Activated CD8-positive, alpha-beta T cell treated with anti-CD3 and anti-CD28 coated beads for 36 hours (primary cell): Measurements from ENCODE around the gene CNTNAP2. TPM values are rescaled to one million over a fixed set of nuclear protein-coding genes. Genes with fewer than 3 reads are reported as not detected.

ENCODE experiments used
- ATAC-seq: fragments of 200-7000 bp; cut with Tn5 transposase; one replicate; pipeline ENCODE4 v1.10.0; 2021; ENCODE audit warnings: mild to moderate bottlenecking, moderate library complexity
- CTCF ChIA-PET: fragments of 350-600 bp; sonication (Branson Sonifier 250); formaldehyde crosslinking; loops from one replicate; lab custom pipeline; 2021; ENCODE audit warnings: antibody characterized with exemption; lab: Charles Lee
- POLR2A ChIA-PET: fragments of 350-600 bp; sonication (Branson Sonifier 250); formaldehyde crosslinking; loops from one replicate; lab custom pipeline; 2021; ENCODE audit warnings: antibody characterized with exemption; lab: Charles Lee
- DNase-seq: peaks from one replicate; pipeline ENCODE4 v3.0.0-alpha.2; 2020
- H3K27ac Mint-ChIP-seq: one replicate; pipeline ENCODE4 v1.8.0; 2021; ENCODE audit warnings: mild to moderate bottlenecking, mixed read lengths
- H3K27me3 Mint-ChIP-seq: one replicate; pipeline ENCODE4 v1.8.0; 2021; ENCODE audit warnings: mixed read lengths
- H3K36me3 Mint-ChIP-seq: one replicate; pipeline ENCODE4 v1.8.0; 2021; ENCODE audit warnings: low read depth, mixed read lengths
- H3K4me1 Mint-ChIP-seq: one replicate; pipeline ENCODE4 v1.8.0; 2021; ENCODE audit warnings: low read depth, mixed read lengths
- H3K4me3 Mint-ChIP-seq: one replicate; pipeline ENCODE4 v1.8.0; 2021; ENCODE audit warnings: mild to moderate bottlenecking, moderate library complexity, mixed read lengths
- H3K9me3 Mint-ChIP-seq: one replicate; pipeline ENCODE4 v1.8.0; 2021; ENCODE audit warnings: mixed read lengths
- intact Hi-C: fragments of 100-400 bp; cut with micrococcal nuclease; formaldehyde crosslinking; loops from one replicate; pipeline ENCODE4 v1.10.0; 2022
- total RNA-seq, 2 experiments: library from RNA; stranded (reverse); gene quantifications; one replicate each; pipeline ENCODE4 v1.2.3, GENCODE V29; 2021
- TF ChIP-seq, protein P1 (sequence below): fragments of 200-600 bp; IDR thresholded peaks from one replicate; pipeline ENCODE4 v1.8.0; 2022; ENCODE audit warnings: antibody characterized with exemption, mild to moderate bottlenecking

Gene CNTNAP2
- total RNA-seq, 2 experiments from 2014 or later: not detected

DNA sequence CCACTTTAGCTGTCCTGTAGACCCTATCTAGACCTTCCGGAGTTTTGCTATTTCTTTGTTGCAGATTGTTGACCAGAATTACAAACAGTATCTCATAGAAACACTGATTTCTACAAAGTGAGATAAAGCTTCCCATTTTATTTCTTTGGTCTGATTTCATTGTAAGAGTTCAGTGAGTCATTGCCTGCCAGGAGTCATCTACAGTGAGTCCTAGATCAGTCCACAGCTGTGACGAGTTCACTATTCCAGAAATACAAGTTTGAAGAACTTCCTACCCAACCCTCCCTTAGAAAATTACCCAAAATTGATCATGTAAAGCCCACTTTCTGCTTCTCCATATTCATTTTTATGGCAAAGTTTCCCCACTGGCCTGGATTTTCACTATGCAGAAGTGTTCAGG, 905.5 kb downstream of the CNTNAP2 start:
- ATAC-seq: no peak
- Mint-ChIP-seq H3K4me1 (no peaks in the 10 kb centered on the region), H3K27ac (no peak overlapping the region), H3K9me3 (peaks cover 3% of the 10 kb centered on the region), H3K27me3 (no peaks in the 10 kb centered on the region), H3K36me3 (no peaks in the 10 kb centered on the region), H3K4me3 (no peak overlapping the region)
- DNase-seq: no peak
- TF ChIP-seq, protein P1, sequence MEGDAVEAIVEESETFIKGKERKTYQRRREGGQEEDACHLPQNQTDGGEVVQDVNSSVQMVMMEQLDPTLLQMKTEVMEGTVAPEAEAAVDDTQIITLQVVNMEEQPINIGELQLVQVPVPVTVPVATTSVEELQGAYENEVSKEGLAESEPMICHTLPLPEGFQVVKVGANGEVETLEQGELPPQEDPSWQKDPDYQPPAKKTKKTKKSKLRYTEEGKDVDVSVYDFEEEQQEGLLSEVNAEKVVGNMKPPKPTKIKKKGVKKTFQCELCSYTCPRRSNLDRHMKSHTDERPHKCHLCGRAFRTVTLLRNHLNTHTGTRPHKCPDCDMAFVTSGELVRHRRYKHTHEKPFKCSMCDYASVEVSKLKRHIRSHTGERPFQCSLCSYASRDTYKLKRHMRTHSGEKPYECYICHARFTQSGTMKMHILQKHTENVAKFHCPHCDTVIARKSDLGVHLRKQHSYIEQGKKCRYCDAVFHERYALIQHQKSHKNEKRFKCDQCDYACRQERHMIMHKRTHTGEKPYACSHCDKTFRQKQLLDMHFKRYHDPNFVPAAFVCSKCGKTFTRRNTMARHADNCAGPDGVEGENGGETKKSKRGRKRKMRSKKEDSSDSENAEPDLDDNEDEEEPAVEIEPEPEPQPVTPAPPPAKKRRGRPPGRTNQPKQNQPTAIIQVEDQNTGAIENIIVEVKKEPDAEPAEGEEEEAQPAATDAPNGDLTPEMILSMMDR: no peak
- CTCF ChIA-PET: no interaction called here
- POLR2A ChIA-PET: interaction anchor here (0.6 kb wide), 1 partner anchor 1206 kb away, joined by 3 read pairs; no protein-coding TSS in a partner anchor
- intact Hi-C loops: no loop called here

DNA sequence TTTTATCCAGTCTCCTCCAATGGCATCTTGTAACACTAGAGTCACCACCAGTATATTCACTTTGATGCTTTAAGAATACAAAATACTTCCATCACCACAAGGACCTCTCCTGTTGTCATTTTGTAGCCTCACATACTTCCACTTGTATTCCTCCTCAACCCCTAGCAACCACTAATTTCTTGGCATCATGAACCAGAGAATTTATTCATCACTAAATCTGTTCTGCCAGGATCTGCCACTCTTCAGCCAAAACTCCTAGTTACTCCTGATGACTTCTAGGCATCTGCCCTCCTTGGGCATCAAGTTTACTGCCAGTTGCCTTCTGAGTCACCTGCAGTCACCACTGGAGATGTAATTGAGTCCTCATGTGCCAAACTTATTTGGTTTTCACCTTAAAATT, 906.8 kb downstream of the CNTNAP2 start:
- Mint-ChIP-seq H3K27ac (no peak overlapping the region), H3K4me1 (no peaks in the 10 kb centered on the region), H3K4me3 (no peak overlapping the region), H3K9me3 (peaks cover 6% of the 10 kb centered on the region), H3K36me3 (no peaks in the 10 kb centered on the region), H3K27me3 (no peaks in the 10 kb centered on the region)
- ChIA-PET POLR2A (no interaction called here), CTCF (no interaction called here)
- ATAC-seq (no peak), DNase-seq (no peak)
- TF ChIP-seq, protein P1: no peak
- intact Hi-C loops: no loop called here

DNA sequence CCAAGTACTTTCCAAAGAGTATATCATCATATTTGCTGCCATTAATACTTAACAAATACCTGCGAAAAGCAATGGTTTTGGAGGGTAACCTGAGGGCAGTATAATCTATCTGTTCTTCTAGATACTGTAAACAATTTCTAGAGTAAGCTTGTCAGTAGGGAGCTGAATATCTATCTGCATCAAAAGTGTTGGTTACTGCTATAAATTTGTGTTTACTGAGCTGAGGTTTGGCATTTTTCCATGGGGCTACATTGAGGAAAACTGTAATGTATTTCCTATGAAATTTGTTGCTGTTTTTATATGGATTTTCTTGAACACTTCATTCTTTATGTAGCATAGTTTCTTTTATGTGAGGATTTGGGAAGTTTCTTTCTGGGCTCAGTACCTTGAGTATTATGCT, 913.4 kb downstream of the CNTNAP2 start:
- TF ChIP-seq, protein P1: no peak
- DNase-seq (no peak), ATAC-seq (no peak)
- no peaks in the 10 kb centered on the region for H3K36me3 Mint-ChIP-seq
- H3K27ac Mint-ChIP-seq: no peak overlapping the region
- CTCF ChIA-PET: no interaction called here
- intact Hi-C loops: no loop called here
- POLR2A ChIA-PET: no interaction called here
- H3K9me3 Mint-ChIP-seq: peaks cover 11% of the 10 kb centered on the region
- H3K27me3 Mint-ChIP-seq: no peaks in the 10 kb centered on the region
- H3K4me3 Mint-ChIP-seq: no peak overlapping the region
- H3K4me1 Mint-ChIP-seq: no peaks in the 10 kb centered on the region

DNA sequence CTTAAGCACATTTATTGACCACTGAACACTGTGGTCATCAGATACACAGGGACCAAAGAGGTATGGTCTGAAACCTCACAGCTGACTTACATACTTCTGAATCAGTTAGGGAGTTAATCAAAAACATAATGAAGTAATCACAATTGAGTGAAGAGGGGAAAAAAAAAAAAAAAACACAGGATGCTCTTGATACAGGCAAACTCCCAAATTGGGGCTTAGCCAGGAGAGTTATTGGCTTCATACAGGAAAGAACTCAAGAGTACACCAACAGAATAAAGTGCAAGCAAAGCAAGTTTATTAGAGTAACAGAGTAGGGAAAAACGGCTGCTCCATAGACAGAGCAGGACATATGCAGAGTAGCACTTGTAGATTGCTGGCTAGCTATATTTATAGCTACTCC, 917.0 kb downstream of the CNTNAP2 start:
- Mint-ChIP-seq H3K36me3 (no peaks in the 10 kb centered on the region), H3K4me3 (no peak overlapping the region), H3K9me3 (peaks cover 9% of the 10 kb centered on the region), H3K27me3 (no peaks in the 10 kb centered on the region), H3K4me1 (no peaks in the 10 kb centered on the region), H3K27ac (no peak overlapping the region)
- no peak for DNase-seq
- ATAC-seq: no peak
- TF ChIP-seq, protein P1: no peak
- CTCF ChIA-PET: no interaction called here
- POLR2A ChIA-PET: no interaction called here
- intact Hi-C loops: no loop called here

DNA sequence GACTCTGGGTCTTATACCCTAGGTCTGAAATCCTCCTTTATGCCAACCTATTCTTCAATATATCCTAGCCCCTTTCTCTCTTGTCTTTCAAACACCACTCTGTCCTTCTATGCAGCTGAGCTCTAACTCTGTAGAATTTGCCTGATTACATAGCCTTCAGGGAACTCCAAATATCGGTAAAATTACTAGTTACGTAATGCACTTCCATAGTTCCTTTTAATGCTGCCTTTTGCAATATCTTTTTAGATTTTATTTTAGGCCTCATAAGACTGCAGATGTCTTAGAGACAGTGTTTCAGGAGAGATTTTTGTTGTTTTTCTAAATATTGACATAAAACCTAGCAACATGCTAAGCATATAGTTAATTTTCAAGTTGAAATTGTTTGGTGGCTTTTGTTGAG, 924.8 kb downstream of the CNTNAP2 start:
- POLR2A ChIA-PET: no interaction called here
- no peaks in the 10 kb centered on the region for H3K4me1 Mint-ChIP-seq
- ATAC-seq (no peak), DNase-seq (no peak)
- no peak overlapping the region for H3K4me3 Mint-ChIP-seq
- H3K27ac Mint-ChIP-seq: no peak overlapping the region
- intact Hi-C loops: no loop called here
- no peaks in the 10 kb centered on the region for H3K27me3 Mint-ChIP-seq
- H3K36me3 Mint-ChIP-seq: no peaks in the 10 kb centered on the region
- CTCF ChIA-PET: no interaction called here
- peaks cover 16% of the 10 kb centered on the region for H3K9me3 Mint-ChIP-seq
- TF ChIP-seq, protein P1: no peak
